Astrocyte (in vitro differentiated cells and primary cell): ENCODE measurements around the gene DDAH1. TPM values are rescaled to one million over a fixed set of nuclear protein-coding genes. Genes with fewer than 3 reads are reported as not detected.

Source experiments
- DNase-seq: peaks from one replicate; pipeline ENCODE4 v3.0.0-alpha.2; 2010; ENCODE audit warnings: low read depth
- FAIRE-seq: peaks from 2 replicates; lab custom pipeline; 2011; peaks lifted over from hg19 to GRCh38; lab: Jason Lieb, UNC
- H2AFZ ChIP-seq: 2 replicates; pipeline ENCODE4 v1.6.0; 2012; ENCODE audit warnings: low read depth, low read length, inconsistent platforms
- H3K27ac ChIP-seq: 2 replicates; pipeline ENCODE4 v1.5.1; 2011; ENCODE audit warnings: low read depth, low read length, inconsistent platforms
- H3K27me3 ChIP-seq: 2 replicates; pipeline ENCODE4 v1.6.0; 2011; ENCODE audit warnings: low read length, inconsistent platforms; ENCODE audit not compliant: insufficient read depth
- H3K36me3 ChIP-seq: 2 replicates; pipeline ENCODE4 v1.5.1; 2011; ENCODE audit warnings: low read length, inconsistent platforms; ENCODE audit not compliant: insufficient read depth
- H3K4me1 ChIP-seq: 2 replicates; pipeline ENCODE4 v1.5.1; 2011; ENCODE audit warnings: low read length, inconsistent platforms; ENCODE audit not compliant: insufficient read depth
- H3K4me2 ChIP-seq: 2 replicates; pipeline ENCODE4 v1.6.0; 2012; ENCODE audit warnings: low read length, inconsistent platforms
- H3K4me3 ChIP-seq: 2 replicates; pipeline ENCODE4 v1.5.1; 2011; ENCODE audit warnings: low read depth, mild to moderate bottlenecking, low read length, inconsistent platforms; ENCODE audit not compliant: insufficient read depth
- H3K79me2 ChIP-seq: 2 replicates; pipeline ENCODE4 v1.6.0; 2012; ENCODE audit warnings: mild to moderate bottlenecking, low read length, inconsistent platforms; ENCODE audit not compliant: insufficient read depth
- H3K9ac ChIP-seq: 2 replicates; pipeline ENCODE4 v1.6.0; 2012; ENCODE audit warnings: mild to moderate bottlenecking, low read length, inconsistent platforms
- H3K9me3 ChIP-seq: 2 replicates; pipeline ENCODE4 v1.5.1; 2012; ENCODE audit warnings: low read depth, mild to moderate bottlenecking, low read length, inconsistent platforms; ENCODE audit not compliant: insufficient read depth
- H4K20me1 ChIP-seq: 2 replicates; pipeline ENCODE4 v1.6.0; 2012; ENCODE audit warnings: low read length, inconsistent platforms; ENCODE audit not compliant: insufficient read depth
- H3K27ac Mint-ChIP-seq: one replicate; pipeline ENCODE4 v1.8.0; 2021; ENCODE audit warnings: mild to moderate bottlenecking, mixed read lengths; ENCODE audit not compliant: unreplicated experiment
- H3K27me3 Mint-ChIP-seq: one replicate; pipeline ENCODE4 v1.8.0; 2021; ENCODE audit warnings: low read depth, mixed read lengths; ENCODE audit not compliant: unreplicated experiment
- H3K36me3 Mint-ChIP-seq: one replicate; pipeline ENCODE4 v1.8.0; 2021; ENCODE audit warnings: low read depth, mixed read lengths; ENCODE audit not compliant: unreplicated experiment
- H3K4me1 Mint-ChIP-seq: one replicate; pipeline ENCODE4 v1.8.0; 2021; ENCODE audit warnings: low read depth, mixed read lengths; ENCODE audit not compliant: unreplicated experiment
- H3K4me3 Mint-ChIP-seq: one replicate; pipeline ENCODE4 v1.8.0; 2021; ENCODE audit warnings: mild to moderate bottlenecking, moderate library complexity, mixed read lengths; ENCODE audit not compliant: unreplicated experiment
- H3K9me3 Mint-ChIP-seq: one replicate; pipeline ENCODE4 v1.8.0; 2021; ENCODE audit warnings: mild to moderate bottlenecking, mixed read lengths; ENCODE audit not compliant: unreplicated experiment
- CTCF ChIP-seq: IDR thresholded peaks from 2 replicates; pipeline ENCODE4 v1.5.1; 2011; ENCODE audit warnings: low read depth, mild to moderate bottlenecking, inconsistent platforms, low read length, moderate library complexity; ENCODE audit not compliant: insufficient read depth
- EZH2 ChIP-seq: IDR thresholded peaks from 2 replicates; pipeline ENCODE4 v1.6.1; 2012; ENCODE audit warnings: mild to moderate bottlenecking, low read length, inconsistent platforms; ENCODE audit not compliant: insufficient read depth
- total RNA-seq: library from RNA; stranded (reverse); gene quantifications from 2 replicates; pipeline ENCODE4 v1.2.1, GENCODE V29; 2021

DDAH1 gene
- total RNA-seq, 1 donor from 2014 or later = 112 TPM

DNA sequence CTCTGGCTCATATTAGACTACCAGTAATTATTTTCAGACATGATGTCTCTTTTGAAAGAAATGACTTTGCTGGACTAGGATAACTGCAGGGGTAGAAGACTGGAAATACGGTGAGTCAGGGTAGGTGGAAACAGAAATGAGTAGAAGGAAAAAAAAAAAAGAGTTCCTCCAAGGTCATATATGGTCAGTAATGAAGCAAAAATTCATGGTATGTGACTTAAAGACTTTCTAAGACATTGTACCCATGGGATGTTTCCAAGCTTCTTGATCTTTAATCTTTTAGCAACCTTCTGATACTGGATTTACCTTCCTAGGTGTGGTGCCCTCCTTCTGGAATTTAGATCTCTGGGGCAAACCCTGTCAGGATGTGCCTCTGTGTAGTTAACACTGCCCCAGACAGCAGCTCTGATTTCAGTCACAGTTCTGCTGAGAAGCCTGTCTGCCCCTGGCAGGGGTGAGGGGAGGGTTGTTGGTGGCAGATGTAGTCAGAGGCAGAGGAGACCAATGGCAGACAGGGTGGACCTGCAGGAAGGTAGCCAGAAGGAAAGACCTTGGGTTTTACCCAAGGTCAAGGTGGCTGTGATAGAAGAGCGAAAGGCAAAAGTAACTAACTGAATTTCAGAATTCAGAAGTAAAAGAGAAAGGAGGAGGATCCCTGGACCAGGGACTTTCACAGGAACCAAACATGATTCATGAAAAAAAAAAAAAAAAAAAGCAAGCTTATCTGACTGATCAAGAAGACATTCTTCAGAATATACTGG lies 144.4 kb downstream of the DDAH1 start:
- Histone ChIP-seq H3K4me3 (peak overlapping the region; percentile 9), H3K27me3 (no peaks in the 10 kb centered on the region), H3K36me3 (peaks cover 4% of the 10 kb centered on the region), H2AFZ (no peak overlapping the region), H3K79me2 (no peaks in the 10 kb centered on the region), H3K4me2 (peak overlapping the region; percentile 75), H3K9ac (peak overlapping the region; percentile 78), H4K20me1 (no peaks in the 10 kb centered on the region), H3K27ac (peak overlapping the region; percentile 93), H3K9me3 (no peaks in the 10 kb centered on the region), H3K4me1 (peaks cover 62% of the 10 kb centered on the region)
- Mint-ChIP-seq H3K9me3 (no peaks in the 10 kb centered on the region), H3K36me3 (peaks cover 16% of the 10 kb centered on the region), H3K4me1 (peaks cover 60% of the 10 kb centered on the region), H3K27me3 (no peaks in the 10 kb centered on the region), H3K4me3 (no peak overlapping the region), H3K27ac (peak overlapping the region; percentile 88)
- TF ChIP-seq EZH2 (no peak), CTCF (no peak)
- peak; percentile 93 for FAIRE-seq
- peak; percentile 58 for DNase-seq

DNA sequence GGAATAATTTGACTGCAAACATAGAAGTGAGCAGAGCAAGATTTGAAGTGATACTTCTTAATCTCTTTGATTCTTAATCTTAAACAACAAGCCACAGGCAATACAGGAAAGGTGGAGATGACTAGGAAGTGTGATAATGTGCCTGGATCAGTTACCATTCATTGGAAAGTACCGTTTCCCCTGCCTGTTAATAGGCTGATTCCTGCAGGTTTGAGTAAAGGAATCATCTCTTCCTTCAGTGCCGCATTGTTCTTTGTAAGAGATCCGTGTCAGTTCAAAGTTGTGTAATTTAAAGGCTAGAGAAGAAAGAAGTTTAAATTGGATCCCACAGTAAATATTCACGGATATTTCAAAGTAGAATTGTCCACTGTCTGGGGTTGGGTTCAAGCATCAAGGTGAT lies 145.0 kb downstream of the DDAH1 start:
- H3K9me3 Mint-ChIP-seq = no peaks in the 10 kb centered on the region
- no peaks in the 10 kb centered on the region for H3K27me3 Mint-ChIP-seq
- H3K27ac Mint-ChIP-seq = peak overlapping the region; percentile 88
- peaks cover 62% of the 10 kb centered on the region for H3K4me1 Mint-ChIP-seq
- Histone ChIP-seq H3K27ac (peak overlapping the region; percentile 93), H2AFZ (no peak overlapping the region), H3K79me2 (no peaks in the 10 kb centered on the region), H3K27me3 (no peaks in the 10 kb centered on the region), H3K9me3 (no peaks in the 10 kb centered on the region), H4K20me1 (no peaks in the 10 kb centered on the region), H3K4me3 (no peak overlapping the region), H3K4me1 (peaks cover 64% of the 10 kb centered on the region), H3K36me3 (peaks cover 4% of the 10 kb centered on the region), H3K9ac (peak overlapping the region; percentile 78), H3K4me2 (peak overlapping the region; percentile 75)
- TF ChIP-seq CTCF (no peak), EZH2 (no peak)
- DNase-seq (no peak), FAIRE-seq (no peak)
- peaks cover 16% of the 10 kb centered on the region for H3K36me3 Mint-ChIP-seq
- H3K4me3 Mint-ChIP-seq = no peak overlapping the region

DNA sequence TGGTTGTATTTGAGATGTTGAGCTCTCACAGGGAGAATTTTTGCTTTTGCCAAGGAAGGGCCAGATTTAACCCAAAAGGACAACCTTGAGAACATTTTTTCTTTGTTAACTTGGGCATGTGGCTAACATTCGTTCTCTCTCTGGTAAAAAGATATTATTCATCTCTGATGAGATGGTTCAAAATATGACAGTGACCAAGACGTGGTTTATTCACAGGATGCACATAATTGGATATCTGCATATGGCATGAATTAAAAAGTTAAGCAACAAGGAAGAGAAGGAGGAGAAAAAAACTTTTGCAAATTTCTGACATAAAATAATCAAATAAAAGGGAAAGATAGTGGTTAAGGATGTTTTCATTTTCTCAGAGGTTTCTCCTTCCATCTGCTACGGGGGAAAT lies 145.5 kb downstream of the DDAH1 start:
- Histone ChIP-seq H3K9ac (peak overlapping the region; percentile 78), H3K4me1 (peaks cover 64% of the 10 kb centered on the region), H3K27me3 (no peaks in the 10 kb centered on the region), H3K9me3 (no peaks in the 10 kb centered on the region), H4K20me1 (no peaks in the 10 kb centered on the region), H3K27ac (peak overlapping the region; percentile 93), H2AFZ (no peak overlapping the region), H3K4me2 (peak overlapping the region; percentile 75), H3K79me2 (no peaks in the 10 kb centered on the region), H3K4me3 (no peak overlapping the region), H3K36me3 (peaks cover 4% of the 10 kb centered on the region)
- no peak overlapping the region for H3K4me3 Mint-ChIP-seq
- peaks cover 16% of the 10 kb centered on the region for H3K36me3 Mint-ChIP-seq
- no peak for TF ChIP-seq EZH2
- TF ChIP-seq CTCF = no peak
- DNase-seq (no peak), FAIRE-seq (peak; percentile 76)
- H3K9me3 Mint-ChIP-seq = no peaks in the 10 kb centered on the region
- no peaks in the 10 kb centered on the region for H3K27me3 Mint-ChIP-seq
- peaks cover 62% of the 10 kb centered on the region for H3K4me1 Mint-ChIP-seq
- H3K27ac Mint-ChIP-seq = no peak overlapping the region
